H1 (cell line): Measurements from ENCODE around the gene ALLC. TPM values are rescaled to one million over a fixed set of nuclear protein-coding genes. Genes with fewer than 3 reads are reported as not detected.

Experiments used
- CTCF ChIA-PET: fragments of 300-600 bp; sonication (Branson Sonifier 250); formaldehyde crosslinking; loops from one replicate; lab custom pipeline; 2021; ENCODE audit not compliant: partially characterized antibody; lab: Charles Lee
- POLR2A ChIA-PET: fragments of 300-600 bp; sonication (Branson Sonifier 250); formaldehyde crosslinking; loops from one replicate; lab custom pipeline; 2021; ENCODE audit warnings: inconsistent platforms; ENCODE audit not compliant: partially characterized antibody; lab: Charles Lee
- DNase-seq, 2 experiments: peaks; one replicate each; pipeline versions ENCODE4 v3.0.0 to v3.0.0-alpha.2; 2010 to 2022; ENCODE audit warnings: low spot score in 2 of 2, low read depth in 1 of 2, mixed read lengths in 1 of 2
- FAIRE-seq: peaks from 2 replicates; lab custom pipeline; 2011; peaks lifted over from hg19 to GRCh38; lab: Jason Lieb, UNC
- H2AFZ ChIP-seq: 2 replicates; pipeline ENCODE4 v1.8.1; 2012; ENCODE audit warnings: low read length, inconsistent platforms
- H2AK5ac ChIP-seq: 2 replicates; pipeline ENCODE4 v1.6.1; 2013; ENCODE audit warnings: low read depth, low read length
- H2BK120ac ChIP-seq: replicated peaks from 2 replicates; pipeline ENCODE3; 2013; ENCODE audit warnings: low read depth, low read length, inconsistent platforms
- H2BK12ac ChIP-seq: 2 replicates; pipeline ENCODE4 v1.6.1; 2013; ENCODE audit warnings: low read depth, low read length
- H2BK15ac ChIP-seq: 2 replicates; pipeline ENCODE4 v1.6.1; 2013; ENCODE audit warnings: low read length
- H2BK20ac ChIP-seq: 2 replicates; pipeline ENCODE4 v1.6.1; 2013; ENCODE audit warnings: low read length
- H2BK5ac ChIP-seq: 2 replicates; pipeline ENCODE4 v1.6.1; 2013; ENCODE audit warnings: low read depth, low read length
- H3K14ac ChIP-seq: 2 replicates; pipeline ENCODE4 v1.6.1; 2013; ENCODE audit warnings: inconsistent platforms; ENCODE audit not compliant: insufficient read length
- H3K18ac ChIP-seq: 2 replicates; pipeline ENCODE4 v1.6.1; 2013; ENCODE audit warnings: low read length; ENCODE audit errors: extremely low read depth
- H3K23ac ChIP-seq: 2 replicates; pipeline ENCODE4 v1.6.1; 2013; ENCODE audit warnings: inconsistent platforms; ENCODE audit not compliant: insufficient read length
- H3K23me2 ChIP-seq: 2 replicates; pipeline ENCODE4 v1.6.1; 2013; ENCODE audit warnings: low read depth, low read length
- H3K27ac ChIP-seq: 2 replicates; pipeline ENCODE4 v1.6.1; 2011; ENCODE audit warnings: low read depth, low read length, inconsistent platforms
- H3K27me3 ChIP-seq, 4 experiments: replicated peaks in 1 of 4; 1 replicate in 1 of 4; 2 replicates in 3 of 4; pipeline versions ENCODE4 v1.6.1 to v1.8.1; 2011 to 2013; ENCODE audit warnings: low read length in 3 of 4, mild to moderate bottlenecking in 3 of 4, inconsistent platforms in 2 of 4, mixed read lengths in 2 of 4, moderate library complexity in 1 of 4; ENCODE audit not compliant: control insufficient read depth in 3 of 4, insufficient read depth in 3 of 4; ENCODE audit errors: extremely low read depth in 1 of 4
- H3K36me3 ChIP-seq, 4 experiments: 2 replicates each; pipeline versions ENCODE4 v1.6.1 to v1.8.1; 2011 to 2013; ENCODE audit warnings: mild to moderate bottlenecking in 4 of 4, low read length in 3 of 4, moderate library complexity in 2 of 4, control low read depth in 1 of 4, inconsistent platforms in 1 of 4; ENCODE audit not compliant: insufficient read depth in 4 of 4, control insufficient read depth in 2 of 4
- H3K4ac ChIP-seq: replicated peaks from 2 replicates; pipeline ENCODE3; 2013; ENCODE audit warnings: low read length, low read depth, mixed read lengths, inconsistent platforms; ENCODE audit not compliant: insufficient read length
- H3K4me1 ChIP-seq, 4 experiments: replicated peaks in 1 of 4; 1 replicate in 1 of 4; 2 replicates in 3 of 4; pipeline versions ENCODE4 v1.6.1 to v1.8.1; 2011 to 2013; ENCODE audit warnings: low read length in 3 of 4, inconsistent platforms in 2 of 4, mixed read lengths in 1 of 4; ENCODE audit not compliant: insufficient read depth in 4 of 4, control insufficient read depth in 3 of 4
- H3K4me2 ChIP-seq, 2 experiments: 2 replicates each; pipeline versions ENCODE4 v1.6.1 to v1.8.1; 2011 to 2013; ENCODE audit warnings: low read depth in 2 of 2, low read length in 2 of 2, control low read depth in 1 of 2, inconsistent platforms in 1 of 2, mild to moderate bottlenecking in 1 of 2; ENCODE audit not compliant: insufficient read depth in 1 of 2
- H3K4me3 ChIP-seq, 4 experiments: fragments of 200-600, 300-600 bp in 1 of 4; sonication (generic), shearing (Covaris generic), sonication (Bioruptor Twin) in 1 of 4; 2 replicates each; pipeline versions ENCODE4 v1.5.1 to v1.8.1; 2011 to 2016; ENCODE audit warnings: low read length in 4 of 4, low read depth in 3 of 4, control low read depth in 2 of 4, inconsistent platforms in 2 of 4, mild to moderate bottlenecking in 2 of 4, mixed read lengths in 1 of 4, moderate library complexity in 1 of 4; ENCODE audit not compliant: insufficient read depth in 2 of 4; ENCODE audit errors: extremely low read depth in 1 of 4
- H3K56ac ChIP-seq: replicated peaks from 2 replicates; pipeline ENCODE3; 2013; ENCODE audit warnings: low read depth, mild to moderate bottlenecking, mixed read lengths, low read length, inconsistent platforms; ENCODE audit not compliant: insufficient read length
- H3K79me1 ChIP-seq: 2 replicates; pipeline ENCODE4 v1.6.1; 2013; ENCODE audit warnings: low read depth, low read length, control low read depth
- H3K79me2 ChIP-seq, 2 experiments: 2 replicates each; pipeline versions ENCODE4 v1.6.1 to v1.8.1; 2012 to 2013; ENCODE audit warnings: low read length in 2 of 2, mild to moderate bottlenecking in 2 of 2, inconsistent platforms in 1 of 2; ENCODE audit not compliant: insufficient read depth in 2 of 2, control insufficient read depth in 1 of 2
- H3K9ac ChIP-seq, 4 experiments: replicated peaks in 1 of 4; 1 replicate in 1 of 4; 2 replicates in 3 of 4; pipeline versions ENCODE4 v1.6.1 to v1.8.1; 2011 to 2013; ENCODE audit warnings: low read depth in 3 of 4, low read length in 3 of 4, control low read depth in 2 of 4, mild to moderate bottlenecking in 2 of 4, moderate library complexity in 2 of 4, inconsistent platforms in 1 of 4; ENCODE audit errors: extremely low read depth in 1 of 4
- H3K9me3 ChIP-seq, 2 experiments: 2 replicates each; pipeline versions ENCODE4 v1.6.1 to v1.8.1; 2012 to 2013; ENCODE audit warnings: mild to moderate bottlenecking in 2 of 2, moderate library complexity in 2 of 2, control low read depth in 1 of 2, inconsistent platforms in 1 of 2, low read depth in 1 of 2, low read length in 1 of 2, mixed read lengths in 1 of 2; ENCODE audit not compliant: insufficient read depth in 2 of 2
- H4K20me1 ChIP-seq, 2 experiments: replicated peaks in 1 of 2; 2 replicates each; pipeline versions ENCODE3 to v1.8.1; 2011 to 2013; ENCODE audit warnings: inconsistent platforms in 2 of 2, low read length in 2 of 2, mild to moderate bottlenecking in 1 of 2; ENCODE audit not compliant: insufficient read depth in 2 of 2, control insufficient read depth in 1 of 2
- H4K5ac ChIP-seq: 2 replicates; pipeline ENCODE4 v1.6.1; 2013; ENCODE audit warnings: low read length, low read depth, mixed read lengths, inconsistent platforms; ENCODE audit not compliant: insufficient read length
- H4K8ac ChIP-seq: 2 replicates; pipeline ENCODE4 v1.8.0; 2013; ENCODE audit warnings: mild to moderate bottlenecking, moderate library complexity, low read length, inconsistent platforms; ENCODE audit not compliant: insufficient read depth; ENCODE audit errors: extremely low read depth
- H4K91ac ChIP-seq: replicated peaks from 2 replicates; pipeline ENCODE3; 2013; ENCODE audit warnings: low read length, mixed read lengths, inconsistent platforms; ENCODE audit not compliant: insufficient read length
- ASH2L ChIP-seq: fragments of 200-600, 300-600 bp; sonication (generic); IDR thresholded peaks from one replicate; pipeline ENCODE4 v1.7.1; 2017; ENCODE audit warnings: low read length
- EGR1 ChIP-seq: IDR thresholded peaks from 2 replicates; pipeline ENCODE4 v1.6.1; 2011; ENCODE audit warnings: low read depth, low read length, borderline replicate concordance
- HDAC2 ChIP-seq, 2 experiments: fragments of 300-600 bp in 1 of 2; sonication (generic) in 1 of 2; IDR thresholded peaks; 2 replicates each; pipeline ENCODE4 v1.6.1; 2011 to 2012; ENCODE audit warnings: low read depth in 2 of 2, low read length in 2 of 2, mild to moderate bottlenecking in 2 of 2, moderate library complexity in 2 of 2, borderline replicate concordance in 1 of 2, inconsistent platforms in 1 of 2
- KDM1A ChIP-seq: fragments of 200-600, 300-600 bp; sonication (generic); IDR thresholded peaks from 2 replicates; pipeline ENCODE4 v1.7.1; 2016; ENCODE audit warnings: mild to moderate bottlenecking, low read length, borderline replicate concordance
- POLR2AphosphoS5 ChIP-seq: IDR thresholded peaks from 2 replicates; pipeline ENCODE4 v1.6.1; 2011; ENCODE audit warnings: low read depth, low read length
- RNF2 ChIP-seq: fragments of 200-900, 300-1000 bp; sonication (generic); IDR thresholded peaks from 2 replicates; pipeline ENCODE4 v1.7.1; 2016; ENCODE audit warnings: borderline replicate concordance, low read depth, mild to moderate bottlenecking, antibody characterized with exemption, low read length; ENCODE audit not compliant: poor library complexity, severe bottlenecking; ENCODE audit errors: missing control alignments
- SIN3A ChIP-seq, 2 experiments: IDR thresholded peaks in 1 of 2; conservative IDR thresholded peaks in 1 of 2; 2 replicates each; pipeline ENCODE4 v1.6.1; 2011 to 2012; ENCODE audit warnings: low read length in 2 of 2, improper control_type of control experiment in 1 of 2, low read depth in 1 of 2, mild to moderate bottlenecking in 1 of 2
- SIRT6 ChIP-seq: IDR thresholded peaks from one replicate; pipeline ENCODE4 v1.7.1; 2012; ENCODE audit warnings: low read length, inconsistent platforms
- SIX5 ChIP-seq: IDR thresholded peaks from 2 replicates; pipeline ENCODE4 v1.6.1; 2011; ENCODE audit warnings: mild to moderate bottlenecking, low read depth, low read length
- SP1 ChIP-seq: IDR thresholded peaks from 2 replicates; pipeline ENCODE4 v1.6.1; 2011; ENCODE audit warnings: low read depth, low read length
- SP2 ChIP-seq: IDR thresholded peaks from 2 replicates; pipeline ENCODE4 v1.6.1; 2012; ENCODE audit warnings: mild to moderate bottlenecking, low read length, inconsistent platforms
- SP4 ChIP-seq: IDR thresholded peaks from 2 replicates; pipeline ENCODE4 v1.6.1; 2012; ENCODE audit warnings: low read length, inconsistent platforms
- TAF1 ChIP-seq: IDR thresholded peaks from 2 replicates; pipeline ENCODE4 v1.6.1; 2011; ENCODE audit warnings: mild to moderate bottlenecking, low read depth, low read length
- TAF7 ChIP-seq: optimal IDR thresholded peaks from 2 replicates; pipeline ENCODE3; 2011; ENCODE audit warnings: low read depth, mild to moderate bottlenecking, inconsistent platforms, low read length, moderate library complexity, borderline replicate concordance
- TBP ChIP-seq: IDR thresholded peaks from 2 replicates; pipeline ENCODE4 v1.6.1; 2011; ENCODE audit warnings: low read depth, low read length, improper control_type of control experiment
- ZNF274 ChIP-seq: IDR thresholded peaks from 2 replicates; pipeline ENCODE4 v1.7.0; 2012; ENCODE audit warnings: low read length, borderline replicate concordance; ENCODE audit errors: extremely low read depth
- WGBS, 2 experiments: shearing (Covaris generic) in 1 of 2; methylation state at CpG; one replicate each; pipeline versions ENCODE4 v1.1.6 to v1.1.7; 2013 to 2015; ENCODE audit warnings: low lambda C conversion rate in 2 of 2, mixed read lengths in 2 of 2, inconsistent platforms in 1 of 2, low coverage in 1 of 2, missing lambda C conversion rate in 1 of 2; ENCODE audit not compliant: insufficient replicate concordance in 2 of 2, insufficient coverage in 1 of 2, insufficient read length in 1 of 2; ENCODE audit errors: extremely low coverage in 1 of 2, missing lambda C conversion rate in 1 of 2; 5-methylcytosine and 5-hydroxymethylcytosine counted together
- polyA plus RNA-seq, 7 experiments: library from polyadenylated mRNA; depleted of rRNA in 3 of 7; stranded (reverse) in 5 of 7; unstranded in 2 of 7; fragments of >200 nt in 5 of 7; fragments of 200-250 nt in 2 of 7; gene quantifications; 1 replicate in 5 of 7; 2 replicates in 1 of 7; 4 replicates in 1 of 7; pipeline versions ENCODE4 v1.2.1 to v1.2.3, GENCODE V29; 2011 to 2013; ENCODE audit warnings: missing spikeins in 2 of 7, mixed read lengths in 2 of 7
- total RNA-seq: library from RNA; stranded (reverse); fragmentation: NEBNext Ultra II Directional; extraction: Animal tissue kit (Norgen Biotek cat#: 25700); gene quantifications from 2 replicates; pipeline ENCODE4 v1.2.1, GENCODE V29; 2021

ALLC gene
- total and polyA plus RNA-seq, 2 of the 8 experiments (the other 6 are each of a cell fraction or from before 2014, with no cell fraction given): not detected

DNA sequence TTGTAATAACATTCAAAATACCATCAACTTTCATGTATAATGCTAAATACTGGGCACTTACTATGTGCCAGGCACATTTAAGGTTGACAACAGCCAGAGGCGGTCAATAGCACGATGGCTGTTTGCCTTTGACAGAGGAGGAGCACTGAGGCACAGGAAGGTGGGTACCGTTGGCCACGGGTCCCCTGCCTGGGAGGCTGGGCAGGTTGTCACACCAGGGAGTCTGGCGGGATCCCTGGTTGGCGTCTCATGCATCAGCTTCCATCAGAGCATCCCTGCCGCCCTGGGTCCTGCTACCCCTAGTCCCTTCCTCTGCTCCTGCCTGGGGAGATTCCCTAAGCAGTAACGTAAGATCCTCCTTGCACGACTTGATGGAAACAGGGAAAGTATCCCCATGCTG, 19.4 kb downstream of the ALLC start:
- no peak overlapping the region for H2BK20ac ChIP-seq
- WGBS, 2 experiments: 88% methylated on average over 9 of the region's 9 CpGs; no CpG with 5 or more reads in 1 of the 2 experiments
- DNase-seq (no peak), FAIRE-seq (no peak)
- no peak overlapping the region for H2AFZ ChIP-seq
- no peak overlapping the region for H2BK12ac ChIP-seq
- ChIA-PET POLR2A (no interaction called here), CTCF (no interaction called here)
- H3K23ac ChIP-seq: no peak overlapping the region
- H3K14ac ChIP-seq: no peak overlapping the region
- H2AK5ac ChIP-seq: no peak overlapping the region
- no peak overlapping the region for H3K27ac ChIP-seq
- no peak overlapping the region for H3K56ac ChIP-seq
- H3K18ac ChIP-seq: no peak overlapping the region
- H3K9me3 ChIP-seq: no peaks in the 10 kb centered on the region
- H4K8ac ChIP-seq: no peak overlapping the region
- no peak overlapping the region for H3K4me3 ChIP-seq
- H4K91ac ChIP-seq: no peak overlapping the region
- H2BK15ac ChIP-seq: no peak overlapping the region
- H4K20me1 ChIP-seq: no peaks in the 10 kb centered on the region
- H3K79me2 ChIP-seq: no peaks in the 10 kb centered on the region
- no peaks in the 10 kb centered on the region for H3K79me1 ChIP-seq
- H3K9ac ChIP-seq: no peak overlapping the region
- no peak overlapping the region for H3K4ac ChIP-seq
- H3K27me3 ChIP-seq: no peaks in the 10 kb centered on the region; a peak in 1 of 7 replicates
- H3K36me3 ChIP-seq: no peaks in the 10 kb centered on the region
- H2BK5ac ChIP-seq: no peak overlapping the region
- no peak overlapping the region for H4K5ac ChIP-seq
- no peaks in the 10 kb centered on the region for H3K23me2 ChIP-seq
- H2BK120ac ChIP-seq: no peak overlapping the region
- H3K4me2 ChIP-seq: no peak overlapping the region
- H3K4me1 ChIP-seq: no peaks in the 10 kb centered on the region
- TF ChIP-seq HDAC2 (IDR thresholded peaks at IDR 0.05; ENCODE audit: borderline replicate concordance in 1 of 2, low read depth in 2 of 2, low read length in 2 of 2): no peak
- no peak for TF ChIP-seq SP4
- TF ChIP-seq SP1: no peak
- TF ChIP-seq SIX5: no peak
- TF ChIP-seq POLR2AphosphoS5: no peak
- TF ChIP-seq ASH2L: no peak
- no peak for TF ChIP-seq EGR1
- no peak for TF ChIP-seq TBP
- TF ChIP-seq SIN3A (conservative IDR thresholded peaks at IDR 0.05 in 1 of 2, IDR thresholded peaks at IDR 0.05 in 1 of 2; ENCODE audit: low read depth in 1 of 2, low read length in 2 of 2): no peak
- no peak for TF ChIP-seq KDM1A
- no peak for TF ChIP-seq TAF7
- no peak for TF ChIP-seq SP2
- no peak for TF ChIP-seq ZNF274
- TF ChIP-seq SIRT6: no peak
- TF ChIP-seq TAF1: no peak
- no peak for TF ChIP-seq RNF2
